Ovary (tissue), 3 donors: ENCODE results near the gene PCTP.

Experiments used
- CTCF ChIP-seq, 3 donors: fragments of 450-650 bp in 2 of 3; fragments of 200-600 bp in 1 of 3; IDR thresholded peaks; one replicate each; pipeline versions ENCODE4 v1.5.1 to v1.8.0; 2016 to 2022; ENCODE audit warnings: antibody characterized with exemption in 3 of 3, mild to moderate bottlenecking in 1 of 3
- EP300 ChIP-seq: sonication (generic); formaldehyde crosslinking; IDR thresholded peaks from one replicate; pipeline ENCODE4 v1.6.1; 2017; ENCODE audit warnings: antibody characterized with exemption
- POLR2A ChIP-seq: fragments of 450-650 bp; IDR thresholded peaks from one replicate; pipeline ENCODE4 v1.6.1; 2017; ENCODE audit warnings: antibody characterized with exemption, mild to moderate bottlenecking, moderate library complexity
- donor health status: DM: no; HTN: no; CAD: no.

DNA sequence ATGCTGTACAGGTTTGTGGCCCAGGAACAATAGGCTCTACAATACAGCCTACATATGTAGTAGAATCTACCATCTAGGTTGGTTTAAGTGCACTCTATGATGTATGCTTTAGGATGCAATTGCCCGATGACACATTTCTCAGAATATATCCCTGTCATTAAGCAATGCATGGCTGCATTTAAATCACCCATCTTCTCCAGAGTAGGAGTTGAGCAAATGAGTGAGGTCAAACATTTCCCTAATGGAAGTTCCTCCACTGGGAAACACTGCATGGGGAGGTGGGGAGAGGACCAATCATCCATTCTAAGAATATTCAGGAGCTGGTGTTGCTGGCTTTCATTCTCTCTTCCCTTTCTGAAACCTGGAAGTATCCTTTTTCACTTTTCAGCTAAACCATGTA is 2.0 kb upstream of the PCTP start:
- TF ChIP-seq CTCF (IDR thresholded peaks at IDR 0.05): no peak
- TF ChIP-seq POLR2A: no peak
- TF ChIP-seq EP300: no peak
